IMR-90 (cell line): ENCODE measurements around the gene OLFML1. TPM values are rescaled to one million over a fixed set of nuclear protein-coding genes. Genes with fewer than 3 reads are reported as not detected.

ENCODE experiments used
- ATAC-seq: fragments of 200-7000 bp; cut with Tn5 transposase; 2 replicates; pipeline ENCODE4 v1.9.1; 2020; ENCODE audit warnings: low read depth, mild to moderate bottlenecking, moderate library complexity
- BruUV-seq: library from RNA; stranded (reverse); fragments of 400-500 nt; replicated peaks from 2 replicates; lab custom pipeline; 2021; lab: Mats Ljungman, UMichigan
- CTCF ChIA-PET: fragments of 300-600 bp; formaldehyde crosslinking; extraction: SDS; loops from one replicate; lab custom pipeline; 2021; ENCODE audit warnings: antibody characterized with exemption; lab: Yijun Ruan, JAX
- POLR2A ChIA-PET: fragments of 300-600 bp; sonication (Branson Sonifier 250); formaldehyde crosslinking; loops from one replicate; lab custom pipeline; 2022; ENCODE audit warnings: antibody characterized with exemption; ENCODE audit not compliant: unreplicated experiment; lab: Charles Lee
- DNase-seq: peaks from one replicate; pipeline ENCODE4 v3.0.0; 2013
- H2AFZ ChIP-seq: replicated peaks from 2 replicates; pipeline ENCODE3; 2013; ENCODE audit warnings: low read length, mild to moderate bottlenecking; ENCODE audit not compliant: poor library complexity
- H2AK5ac ChIP-seq: 2 replicates; pipeline ENCODE4 v1.6.1; 2013; ENCODE audit warnings: low read depth, low read length, inconsistent platforms
- H2AK9ac ChIP-seq: replicated peaks from 2 replicates; pipeline ENCODE3; 2013; ENCODE audit warnings: mild to moderate bottlenecking, low read depth, low read length, moderate library complexity; ENCODE audit not compliant: poor library complexity
- H2BK120ac ChIP-seq: 2 replicates; pipeline ENCODE4 v1.6.1; 2013; ENCODE audit warnings: low read depth, low read length, inconsistent platforms
- H2BK15ac ChIP-seq: 3 replicates; pipeline ENCODE4 v1.6.1; 2013; ENCODE audit warnings: low read depth, low read length, inconsistent platforms
- H2BK20ac ChIP-seq: 2 replicates; pipeline ENCODE4 v1.6.1; 2013; ENCODE audit warnings: low read depth, mild to moderate bottlenecking, inconsistent platforms, low read length, moderate library complexity
- H2BK5ac ChIP-seq: 2 replicates; pipeline ENCODE4 v1.6.1; 2013; ENCODE audit warnings: mild to moderate bottlenecking, low read depth, low read length, inconsistent platforms; ENCODE audit not compliant: poor library complexity, severe bottlenecking
- H3K14ac ChIP-seq: replicated peaks from 2 replicates; pipeline ENCODE4 v1.6.1; 2013; ENCODE audit warnings: low read depth, low read length, inconsistent platforms
- H3K18ac ChIP-seq: 2 replicates; pipeline ENCODE4 v1.6.1; 2013; ENCODE audit warnings: low read depth, low read length, control low read depth
- H3K23ac ChIP-seq: 2 replicates; pipeline ENCODE4 v1.6.1; 2013; ENCODE audit warnings: low read depth, low read length, inconsistent platforms
- H3K27ac ChIP-seq: 2 replicates; pipeline ENCODE4 v1.5.1; 2013; ENCODE audit warnings: mild to moderate bottlenecking, control low read depth, low read length; ENCODE audit not compliant: insufficient read depth
- H3K27me3 ChIP-seq: 2 replicates; pipeline ENCODE4 v1.6.1; 2013; ENCODE audit warnings: low read length; ENCODE audit not compliant: control insufficient read depth, insufficient read depth
- H3K36me3 ChIP-seq: 2 replicates; pipeline ENCODE4 v1.6.1; 2013; ENCODE audit warnings: low read length, mixed read lengths; ENCODE audit not compliant: control insufficient read depth, insufficient read depth
- H3K4ac ChIP-seq: 2 replicates; pipeline ENCODE4 v1.6.1; 2013; ENCODE audit warnings: low read depth, low read length, inconsistent platforms
- H3K4me1 ChIP-seq: 2 replicates; pipeline ENCODE4 v1.6.1; 2013; ENCODE audit warnings: low read length, mixed read lengths; ENCODE audit not compliant: control insufficient read depth, insufficient read depth
- H3K4me2 ChIP-seq: 2 replicates; pipeline ENCODE4 v1.6.1; 2013; ENCODE audit warnings: low read depth, mild to moderate bottlenecking, control low read depth, low read length, moderate library complexity
- H3K4me3 ChIP-seq: 2 replicates; pipeline ENCODE4 v1.5.1; 2013; ENCODE audit warnings: low read depth, mild to moderate bottlenecking, control low read depth, low read length, moderate library complexity; ENCODE audit not compliant: insufficient read depth
- H3K56ac ChIP-seq: 2 replicates; pipeline ENCODE4 v1.6.1; 2013; ENCODE audit warnings: low read length, inconsistent platforms; ENCODE audit not compliant: insufficient read depth; ENCODE audit errors: extremely low read depth
- H3K79me1 ChIP-seq, 2 experiments: 2 replicates each; pipeline ENCODE4 v1.6.1; 2013; ENCODE audit warnings: low read length in 2 of 2, inconsistent platforms in 1 of 2, low read depth in 1 of 2
- H3K9ac ChIP-seq: 2 replicates; pipeline ENCODE4 v1.6.1; 2013; ENCODE audit warnings: low read depth, low read length, control low read depth
- H3K9me1 ChIP-seq: 2 replicates; pipeline ENCODE4 v1.6.1; 2013; ENCODE audit warnings: low read length, inconsistent platforms; ENCODE audit not compliant: insufficient read depth
- H3K9me3 ChIP-seq: 2 replicates; pipeline ENCODE4 v1.6.1; 2013; ENCODE audit warnings: low read length; ENCODE audit not compliant: control insufficient read depth, insufficient read depth
- H4K20me1 ChIP-seq: 2 replicates; pipeline ENCODE4 v1.6.1; 2013; ENCODE audit warnings: low read length, inconsistent platforms; ENCODE audit not compliant: insufficient read depth
- H4K5ac ChIP-seq: 2 replicates; pipeline ENCODE4 v1.6.1; 2013; ENCODE audit warnings: mild to moderate bottlenecking, low read depth, low read length, control low read depth
- H4K8ac ChIP-seq, 2 experiments: 2 replicates each; pipeline ENCODE4 v1.6.1; 2013; ENCODE audit warnings: low read depth in 2 of 2, low read length in 2 of 2, control low read depth in 1 of 2, inconsistent platforms in 1 of 2
- H4K91ac ChIP-seq: 2 replicates; pipeline ENCODE4 v1.6.1; 2013; ENCODE audit warnings: low read depth, low read length, inconsistent platforms; ENCODE audit not compliant: insufficient read depth
- CEBPB ChIP-seq: IDR thresholded peaks from 2 replicates; pipeline ENCODE4 v1.6.1; 2012; ENCODE audit warnings: low read depth, low read length, improper control_type of control experiment
- CHD1 ChIP-seq: IDR thresholded peaks from 2 replicates; pipeline ENCODE4 v1.6.1; 2012; ENCODE audit warnings: low read depth, low read length, improper control_type of control experiment
- ELK1 ChIP-seq: fragments of 150-350 bp; IDR thresholded peaks from 2 replicates; pipeline ENCODE4 v1.6.1; 2016; ENCODE audit warnings: low read depth, mild to moderate bottlenecking, low read length, moderate library complexity, borderline replicate concordance
- MAFK ChIP-seq: IDR thresholded peaks from 2 replicates; pipeline ENCODE4 v1.6.1; 2012; ENCODE audit warnings: low read depth, low read length, improper control_type of control experiment
- MAZ ChIP-seq: IDR thresholded peaks from 2 replicates; pipeline ENCODE4 v1.6.1; 2012; ENCODE audit warnings: low read depth, mild to moderate bottlenecking, low read length, improper control_type of control experiment, moderate library complexity, borderline replicate concordance
- POLR2A ChIP-seq: IDR thresholded peaks from 2 replicates; pipeline ENCODE4 v1.6.1; 2012; ENCODE audit warnings: mild to moderate bottlenecking, low read depth, low read length
- RAD21 ChIP-seq: IDR thresholded peaks from 2 replicates; pipeline ENCODE4 v1.6.1; 2012; ENCODE audit warnings: low read length, improper control_type of control experiment
- RCOR1 ChIP-seq: IDR thresholded peaks from 2 replicates; pipeline ENCODE4 v1.6.1; 2012; ENCODE audit warnings: mild to moderate bottlenecking, low read length, improper control_type of control experiment; ENCODE audit not compliant: insufficient replicate concordance
- RFX5 ChIP-seq: IDR thresholded peaks from 2 replicates; pipeline ENCODE4 v1.8.0; 2012; ENCODE audit warnings: low read depth, mild to moderate bottlenecking, low read length, moderate library complexity
- SMC3 ChIP-seq: fragments of 150-350 bp; IDR thresholded peaks from 2 replicates; pipeline ENCODE4 v1.6.1; 2016; ENCODE audit warnings: low read depth, mild to moderate bottlenecking, antibody characterized with exemption, low read length, moderate library complexity
- USF2 ChIP-seq: fragments of 150-350 bp; IDR thresholded peaks from 2 replicates; pipeline ENCODE4 v1.6.1; 2017; ENCODE audit warnings: mild to moderate bottlenecking, antibody characterized with exemption, low read length, low read depth
- WGBS, 2 experiments: methylation state at CpG; one replicate each; pipeline versions ENCODE4 v1.1.5 to v1.1.7; 2013; ENCODE audit warnings: missing lambda C conversion rate in 2 of 2; ENCODE audit not compliant: insufficient read length in 1 of 2; ENCODE audit errors: extremely low coverage in 2 of 2; 5-methylcytosine and 5-hydroxymethylcytosine counted together
- dilution Hi-C: fragments of 300-500 bp; cut with HindIII; formaldehyde crosslinking; loops from one replicate; pipeline ENCODE4 v1.14.3; 2018; ENCODE audit warnings: low sequenced_read_pairs; ENCODE audit not compliant: unreplicated experiment
- in situ Hi-C: fragments of 300-500 bp; cut with MboI; formaldehyde crosslinking; loops from 3 replicates; pipeline ENCODE4 v1.14.3; 2019; ENCODE audit warnings: low sequenced_read_pairs, inconsistent platforms, mixed read lengths
- intact Hi-C: fragments of 100-400 bp; cut with micrococcal nuclease; formaldehyde crosslinking; loops from 2 replicates; pipeline ENCODE4 v1.10.0; 2022
- polyA plus RNA-seq, 3 experiments: library from polyadenylated mRNA; depleted of rRNA; stranded (reverse); fragments of >200 nt; gene quantifications; 2 replicates each; pipeline ENCODE4 v1.2.3, GENCODE V29; 2012; ENCODE audit warnings: low replicate concordance in 1 of 3
- total RNA-seq: library from RNA; depleted of rRNA; stranded (reverse); fragments of >200 nt; gene quantifications from 2 replicates; pipeline ENCODE4 v1.2.3, GENCODE V29; 2012
- TF ChIP-seq, protein P1 (sequence below): conservative IDR thresholded peaks from 2 replicates; pipeline ENCODE4 v1.5.1; 2012; ENCODE audit warnings: mild to moderate bottlenecking, low read depth, low read length, improper control_type of control experiment

OLFML1 gene
- total and polyA plus RNA-seq, 2 of the 4 experiments (the other 2 are of a cell fraction), result 0.10 to 0.18 TPM

DNA sequence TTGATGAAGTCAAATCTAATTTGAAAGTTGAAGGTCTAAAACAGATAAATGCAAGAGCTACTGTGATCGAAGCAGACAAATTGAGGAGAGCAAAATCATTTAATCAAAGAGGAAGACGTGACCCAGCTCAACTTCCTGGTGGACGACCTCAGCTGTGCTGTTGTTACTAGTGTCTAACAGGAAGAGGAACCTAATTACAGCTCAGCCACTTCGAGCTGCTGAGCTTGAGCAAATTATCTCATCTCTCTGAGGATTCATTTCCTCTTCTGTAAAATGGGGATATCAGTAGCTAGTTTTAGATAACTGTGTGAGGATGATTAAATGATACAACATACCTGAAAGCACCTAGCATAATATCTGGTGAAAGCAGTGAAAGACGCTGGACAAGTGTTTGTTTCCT, 48.6 kb upstream of the OLFML1 start:
- Histone ChIP-seq H3K36me3 (no peaks in the 10 kb centered on the region), H2AK5ac (no peak overlapping the region), H3K4me2 (no peak overlapping the region), H2BK5ac (no peak overlapping the region), H3K27me3 (no peaks in the 10 kb centered on the region), H3K4me1 (no peaks in the 10 kb centered on the region), H2BK15ac (no peak overlapping the region), H3K9ac (no peak overlapping the region), H3K4me3 (no peak overlapping the region), H3K23ac (no peak overlapping the region), H4K5ac (no peak overlapping the region), H3K56ac (no peak overlapping the region), H4K20me1 (no peaks in the 10 kb centered on the region), H2BK20ac (no peak overlapping the region), H3K4ac (no peak overlapping the region), H2AK9ac (no peak overlapping the region), H3K9me3 (no peaks in the 10 kb centered on the region), H4K8ac (no peak overlapping the region), H2BK120ac (no peak overlapping the region), H3K27ac (no peak overlapping the region), H3K14ac (no peak overlapping the region), H3K18ac (no peak overlapping the region), H3K9me1 (no peaks in the 10 kb centered on the region), H2AFZ (no peak overlapping the region), H4K91ac (no peak overlapping the region), H3K79me1 (no peaks in the 10 kb centered on the region)
- DNase-seq, result no peak
- dilution Hi-C loops, result no loop called here
- no peak for TF ChIP-seq CEBPB
- TF ChIP-seq MAZ, result no peak
- no peak for TF ChIP-seq ELK1
- TF ChIP-seq, protein P1, sequence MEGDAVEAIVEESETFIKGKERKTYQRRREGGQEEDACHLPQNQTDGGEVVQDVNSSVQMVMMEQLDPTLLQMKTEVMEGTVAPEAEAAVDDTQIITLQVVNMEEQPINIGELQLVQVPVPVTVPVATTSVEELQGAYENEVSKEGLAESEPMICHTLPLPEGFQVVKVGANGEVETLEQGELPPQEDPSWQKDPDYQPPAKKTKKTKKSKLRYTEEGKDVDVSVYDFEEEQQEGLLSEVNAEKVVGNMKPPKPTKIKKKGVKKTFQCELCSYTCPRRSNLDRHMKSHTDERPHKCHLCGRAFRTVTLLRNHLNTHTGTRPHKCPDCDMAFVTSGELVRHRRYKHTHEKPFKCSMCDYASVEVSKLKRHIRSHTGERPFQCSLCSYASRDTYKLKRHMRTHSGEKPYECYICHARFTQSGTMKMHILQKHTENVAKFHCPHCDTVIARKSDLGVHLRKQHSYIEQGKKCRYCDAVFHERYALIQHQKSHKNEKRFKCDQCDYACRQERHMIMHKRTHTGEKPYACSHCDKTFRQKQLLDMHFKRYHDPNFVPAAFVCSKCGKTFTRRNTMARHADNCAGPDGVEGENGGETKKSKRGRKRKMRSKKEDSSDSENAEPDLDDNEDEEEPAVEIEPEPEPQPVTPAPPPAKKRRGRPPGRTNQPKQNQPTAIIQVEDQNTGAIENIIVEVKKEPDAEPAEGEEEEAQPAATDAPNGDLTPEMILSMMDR, result no peak
- no peak for TF ChIP-seq SMC3
- TF ChIP-seq CHD1, result no peak
- no peak for TF ChIP-seq USF2
- TF ChIP-seq RCOR1, result no peak
- no peak for TF ChIP-seq RFX5
- no peak for TF ChIP-seq RAD21
- TF ChIP-seq POLR2A, result no peak
- TF ChIP-seq MAFK, result no peak
- no TSS peak for BruUV-seq
- no CpG with 5 or more reads among the region's 5 CpGs for WGBS, 2 experiments
- intact Hi-C loops, result no loop called here
- ATAC-seq, result no peak
- ChIA-PET POLR2A (no interaction called here), CTCF (no interaction called here)
- in situ Hi-C loops, result loop anchor here (25.0 kb wide), 1 partner anchor 624 kb away; no protein-coding TSS in a partner anchor
